ENCODE measurements around the gene ZBTB46. TPM values are rescaled to one million over a fixed set of nuclear protein-coding genes. Genes with fewer than 3 reads are reported as not detected.

ZBTB46 gene
- total RNA-seq, 1 donor, result 0.36 TPM

DNA sequence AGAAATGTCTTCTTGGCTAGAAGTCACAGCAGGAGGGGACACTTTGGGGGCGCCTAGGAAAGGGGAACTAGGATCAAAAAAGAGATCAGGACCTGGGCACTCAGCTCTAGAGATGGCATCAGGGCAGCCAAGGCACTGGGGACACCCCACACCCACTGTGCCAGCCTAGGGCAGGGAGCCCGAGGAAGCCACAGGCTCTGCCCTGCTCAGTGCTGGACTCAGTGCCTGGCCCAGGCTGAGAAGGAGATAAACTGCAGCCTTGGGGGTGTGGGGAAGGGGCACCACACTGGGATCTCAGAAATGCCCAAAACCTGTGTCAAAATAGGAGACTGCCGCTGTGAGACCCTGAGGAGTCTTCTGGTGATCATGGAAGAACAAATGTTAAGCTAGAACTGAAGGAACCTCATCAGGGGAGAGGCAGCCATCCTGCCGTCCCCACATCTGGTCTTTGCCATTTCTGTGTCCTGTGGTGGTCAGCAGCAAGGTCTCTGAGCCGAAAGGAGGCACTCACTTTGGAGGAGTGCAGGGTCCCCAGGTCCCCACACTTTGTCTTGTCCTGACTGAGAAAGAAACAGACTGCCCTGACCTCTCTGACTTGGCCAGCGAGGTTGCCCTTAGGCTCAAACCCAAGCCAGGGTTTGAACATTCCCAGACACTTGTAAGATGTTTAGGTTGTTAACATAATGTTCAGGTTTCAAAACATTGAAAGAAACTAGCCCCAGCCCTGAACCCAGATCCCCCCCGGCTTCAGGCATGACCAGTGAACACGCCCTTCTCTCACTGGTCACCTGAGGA lies 125.6 kb downstream of the ZBTB46 start:
- Histone ChIP-seq H2AFZ (ENCODE audit: low read length) (no peak overlapping the region), H3K27ac (ENCODE audit: low read depth, low read length) (no peak overlapping the region), H3K27me3 (ENCODE audit: insufficient read depth, low read length) (no peaks in the 10 kb centered on the region), H3K9me3 (ENCODE audit: low read depth, low read length) (no peaks in the 10 kb centered on the region), H3K4me3 (ENCODE audit: insufficient read depth, low read length) (no peak overlapping the region), H3K36me3 (ENCODE audit: insufficient read depth, low read length) (peaks cover 29% of the 10 kb centered on the region), H4K20me1 (ENCODE audit: insufficient read depth, low read length) (peaks cover 8% of the 10 kb centered on the region), H3K4me1 (ENCODE audit: insufficient read depth, low read length) (peaks cover 18% of the 10 kb centered on the region), H3K79me2 (ENCODE audit: insufficient read depth, low read length) (peaks cover 63% of the 10 kb centered on the region), H3K4me2 (ENCODE audit: insufficient read depth, low read length) (no peak overlapping the region)
- TF ChIP-seq CTCF (IDR thresholded peaks at IDR 0.05; ENCODE audit: extremely low read depth, low read depth, low read length), result no peak
- peak; percentile 69 for DNase-seq (ENCODE audit: insufficient read length, low spot score, missing footprints)

GRCh38 chr20:63704749-63705117 lies 126.3 kb downstream of the ZBTB46 start:
- no peak for TF ChIP-seq CTCF (IDR thresholded peaks at IDR 0.05; ENCODE audit: extremely low read depth, low read depth, low read length)

DNA sequence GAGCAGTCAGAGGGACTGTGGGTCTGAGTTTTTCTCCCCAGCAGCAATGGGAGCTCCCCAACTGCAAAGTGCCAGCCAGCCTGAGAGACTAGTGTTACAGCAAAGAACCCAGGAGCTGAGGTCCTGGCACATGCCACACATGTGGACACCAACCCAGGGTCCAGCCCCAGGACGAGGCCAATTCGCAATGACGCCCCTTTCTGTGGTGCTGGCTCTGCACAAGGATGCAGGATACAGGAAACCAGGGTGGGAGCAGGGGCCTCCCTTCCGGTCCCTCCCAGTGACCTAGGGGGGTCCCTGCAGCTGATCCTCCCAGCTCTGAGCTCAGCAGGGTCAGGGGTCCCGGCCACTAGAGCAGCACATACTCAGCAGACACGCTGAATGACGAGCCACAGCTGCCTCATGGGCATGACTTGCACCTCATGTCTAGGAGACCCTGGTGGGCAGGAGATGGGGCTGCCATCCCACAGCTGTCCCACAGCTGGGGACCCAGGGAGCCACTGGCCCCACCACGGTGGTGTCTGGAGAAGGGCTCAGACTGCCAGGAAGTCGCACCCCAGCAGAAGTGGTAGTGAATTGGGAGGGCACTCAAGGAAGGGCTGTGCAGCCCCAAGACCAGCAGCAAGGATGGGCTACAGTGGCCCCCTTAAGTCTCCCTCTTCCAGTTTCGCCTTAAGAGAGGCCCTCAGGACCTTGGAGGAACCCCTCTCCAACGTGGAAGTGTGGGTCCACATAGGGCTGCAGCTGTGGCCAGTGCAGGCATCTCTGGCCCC lies 126.9 kb downstream of the ZBTB46 start:
- Histone ChIP-seq H3K79me2 (ENCODE audit: insufficient read depth, low read length) (peaks cover 55% of the 10 kb centered on the region), H2AFZ (ENCODE audit: low read length) (no peak overlapping the region), H3K4me3 (ENCODE audit: insufficient read depth, low read length) (no peak overlapping the region), H3K4me1 (ENCODE audit: insufficient read depth, low read length) (peaks cover 23% of the 10 kb centered on the region), H3K36me3 (ENCODE audit: insufficient read depth, low read length) (peaks cover 25% of the 10 kb centered on the region), H4K20me1 (ENCODE audit: insufficient read depth, low read length) (peaks cover 8% of the 10 kb centered on the region), H3K27ac (ENCODE audit: low read depth, low read length) (no peak overlapping the region), H3K27me3 (ENCODE audit: insufficient read depth, low read length) (no peaks in the 10 kb centered on the region), H3K4me2 (ENCODE audit: insufficient read depth, low read length) (no peak overlapping the region), H3K9me3 (ENCODE audit: low read depth, low read length) (no peaks in the 10 kb centered on the region)
- no peak for TF ChIP-seq CTCF (IDR thresholded peaks at IDR 0.05; ENCODE audit: extremely low read depth, low read depth, low read length)
- DNase-seq (ENCODE audit: insufficient read length, low spot score, missing footprints), result peak; percentile 80

More at GRCh38 chr20:63704749-63705117, 126.3 kb downstream of the ZBTB46 start:
- no peak overlapping the region for H2AFZ ChIP-seq (ENCODE audit: low read length)
- no peaks in the 10 kb centered on the region for H3K27me3 ChIP-seq (ENCODE audit: insufficient read depth, low read length)
- peaks cover 8% of the 10 kb centered on the region for H4K20me1 ChIP-seq (ENCODE audit: insufficient read depth, low read length)
- no peak overlapping the region for H3K4me2 ChIP-seq (ENCODE audit: insufficient read depth, low read length)
- H3K4me3 ChIP-seq (ENCODE audit: insufficient read depth, low read length), result no peak overlapping the region
- H3K4me1 ChIP-seq (ENCODE audit: insufficient read depth, low read length), result peaks cover 19% of the 10 kb centered on the region
- H3K27ac ChIP-seq (ENCODE audit: low read depth, low read length), result no peak overlapping the region
- H3K79me2 ChIP-seq (ENCODE audit: insufficient read depth, low read length), result peaks cover 57% of the 10 kb centered on the region
- peak; percentile 72 for DNase-seq (ENCODE audit: insufficient read length, low spot score, missing footprints)
- peaks cover 28% of the 10 kb centered on the region for H3K36me3 ChIP-seq (ENCODE audit: insufficient read depth, low read length)
- no peaks in the 10 kb centered on the region for H3K9me3 ChIP-seq (ENCODE audit: low read depth, low read length)

- Histone ChIP-seq H3K36me3 (ENCODE audit: insufficient read depth, low read length) (peaks cover 25% of the 10 kb centered on the region), H3K4me1 (ENCODE audit: insufficient read depth, low read length) (peaks cover 23% of the 10 kb centered on the region), H4K20me1 (ENCODE audit: insufficient read depth, low read length) (peaks cover 2% of the 10 kb centered on the region), H3K4me3 (ENCODE audit: insufficient read depth, low read length) (no peak overlapping the region), H3K4me2 (ENCODE audit: insufficient read depth, low read length) (no peak overlapping the region), H3K79me2 (ENCODE audit: insufficient read depth, low read length) (peaks cover 48% of the 10 kb centered on the region), H2AFZ (ENCODE audit: low read length) (no peak overlapping the region), H3K27me3 (ENCODE audit: insufficient read depth, low read length) (no peaks in the 10 kb centered on the region), H3K9me3 (ENCODE audit: low read depth, low read length) (no peaks in the 10 kb centered on the region), H3K27ac (ENCODE audit: low read depth, low read length) (no peak overlapping the region)
- peak; percentile 74 for DNase-seq (ENCODE audit: insufficient read length, low spot score, missing footprints)
- TF ChIP-seq CTCF (IDR thresholded peaks at IDR 0.05; ENCODE audit: extremely low read depth, low read depth, low read length), result no peak
Measured at GRCh38 chr20:63703471-63703975, 127.5 kb downstream of the ZBTB46 start.
